GM21786 (cell line): ENCODE data around the gene UBE4B.
"Not testable (repeated sequence)": the region's sequence is repeated elsewhere in the genome, so short reads cannot be mapped to it uniquely, and the experiment has no call there.

Experiments used
- ATAC-seq: cut with Tn5 transposase; IDR thresholded peaks from one replicate; pipeline ENCODE4 v1.9.1; 2021; ENCODE audit not compliant: unreplicated experiment

UBE4B gene

DNA sequence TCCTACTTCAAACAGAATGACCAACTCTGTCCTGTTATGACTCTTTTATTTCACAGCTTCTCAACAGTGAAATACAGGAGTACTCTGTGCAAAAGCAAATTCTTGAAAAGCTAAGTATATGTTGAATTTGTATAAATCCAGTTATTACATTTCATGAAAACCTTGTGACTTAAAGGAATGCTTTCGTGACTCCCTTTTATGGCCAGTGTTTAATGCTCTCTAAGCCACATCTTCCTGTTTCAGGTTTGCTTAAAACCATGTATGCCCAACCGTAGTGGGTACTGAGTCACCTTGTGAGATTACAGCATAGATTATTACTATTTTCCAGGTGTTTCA is 137.4 kb downstream of the UBE4B start:
- no peak for ATAC-seq

GRCh38 chr1:10171105-10171767 is 138.5 kb downstream of the UBE4B start:
- no peak for ATAC-seq

DNA sequence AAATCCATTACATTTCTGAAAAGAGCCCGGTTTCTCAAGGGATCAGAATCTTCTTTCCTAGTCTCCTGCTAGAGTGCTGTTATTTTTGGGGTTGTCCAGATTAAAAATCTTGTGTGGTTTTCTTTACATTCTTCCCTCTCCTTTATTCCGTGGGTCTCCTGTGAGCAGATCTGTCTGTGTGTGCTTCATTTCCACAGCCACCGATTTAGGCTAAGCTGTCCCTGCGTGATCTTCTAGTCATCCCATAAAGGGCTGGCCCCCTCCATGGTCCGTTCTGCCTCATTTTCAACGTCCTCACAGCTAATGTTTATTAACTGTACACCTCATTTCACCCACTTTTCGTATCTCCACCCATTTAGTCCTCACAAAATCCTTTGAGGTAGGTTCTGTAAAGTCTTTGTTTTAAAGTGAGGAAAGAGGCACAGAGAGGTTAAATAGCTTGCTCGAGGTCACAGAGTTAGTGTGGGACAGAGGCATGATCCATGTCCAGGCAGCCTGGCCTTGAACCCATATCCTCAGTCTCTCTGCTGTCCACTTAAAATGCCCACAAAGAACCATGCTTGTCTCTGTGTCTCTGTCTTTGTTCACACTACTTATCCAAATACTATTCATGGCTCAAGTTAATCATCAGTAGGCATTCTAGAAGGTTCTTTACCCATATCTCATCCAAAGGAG is 139.4 kb downstream of the UBE4B start:
- no peak for ATAC-seq

- no peak for ATAC-seq
These were observed 140.8 kb downstream of the UBE4B start for GRCh38 chr1:10173582-10173981.

DNA sequence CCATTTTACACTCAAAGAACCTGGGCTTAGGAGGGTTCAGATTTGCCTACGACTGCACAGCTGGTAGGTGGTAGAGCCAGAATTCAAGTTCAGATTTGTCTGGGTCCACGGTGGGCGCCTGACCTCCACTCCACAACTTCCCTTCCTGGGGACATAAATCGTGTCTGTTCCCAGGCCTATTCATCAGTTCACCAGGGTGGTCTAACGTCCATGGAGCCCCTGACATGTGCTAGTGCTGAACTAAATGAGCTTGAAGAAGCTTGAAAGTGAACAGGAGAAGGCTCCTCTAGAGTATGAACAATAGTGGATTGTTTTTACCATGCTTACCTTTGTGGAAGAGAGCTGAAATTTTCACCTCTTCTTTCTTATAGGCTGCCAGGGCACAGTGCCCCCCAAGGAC is 145.1 kb downstream of the UBE4B start:
- ATAC-seq: no peak

DNA sequence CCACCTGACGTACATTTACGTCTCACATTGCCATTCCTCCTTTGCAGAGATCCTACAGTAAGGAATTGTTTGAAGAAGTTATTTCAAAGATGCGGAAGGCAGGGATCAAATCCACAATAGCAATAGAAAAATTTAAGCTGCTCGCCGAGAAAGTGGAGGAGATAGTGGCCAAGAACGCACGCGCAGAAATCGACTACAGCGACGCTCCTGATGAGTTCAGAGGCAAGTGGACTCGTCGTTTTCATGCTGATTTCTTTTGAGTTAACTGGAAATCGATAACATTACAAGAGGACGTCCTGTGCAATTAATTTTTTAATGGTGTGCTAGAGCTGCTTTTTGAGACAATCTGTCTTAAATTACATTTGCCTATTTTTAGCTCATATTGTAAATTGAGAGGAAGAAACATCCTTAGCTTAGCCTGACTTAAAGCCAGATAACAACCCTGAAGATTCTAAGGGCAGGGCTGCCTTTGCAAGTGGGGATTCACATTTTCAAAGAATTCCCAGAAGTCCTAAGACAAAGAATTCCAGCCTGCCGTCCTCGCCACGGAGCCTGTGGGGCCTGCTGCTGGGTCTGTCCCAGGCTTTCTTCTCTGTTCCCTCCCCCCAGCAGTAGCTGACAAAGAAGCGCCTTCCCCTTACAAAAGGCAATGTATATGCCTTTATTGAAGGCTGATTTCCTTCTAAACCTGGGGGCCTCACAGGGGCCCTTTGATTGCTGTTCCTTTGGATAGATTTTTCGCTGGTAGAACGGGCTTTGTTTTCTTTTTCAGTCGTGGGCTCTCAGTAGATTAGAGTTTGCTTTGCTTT is 146.0 kb downstream of the UBE4B start:
- ATAC-seq: no peak

- ATAC-seq: no peak
These were observed 146.8 kb downstream of the UBE4B start for GRCh38 chr1:10179406-10180091.

DNA sequence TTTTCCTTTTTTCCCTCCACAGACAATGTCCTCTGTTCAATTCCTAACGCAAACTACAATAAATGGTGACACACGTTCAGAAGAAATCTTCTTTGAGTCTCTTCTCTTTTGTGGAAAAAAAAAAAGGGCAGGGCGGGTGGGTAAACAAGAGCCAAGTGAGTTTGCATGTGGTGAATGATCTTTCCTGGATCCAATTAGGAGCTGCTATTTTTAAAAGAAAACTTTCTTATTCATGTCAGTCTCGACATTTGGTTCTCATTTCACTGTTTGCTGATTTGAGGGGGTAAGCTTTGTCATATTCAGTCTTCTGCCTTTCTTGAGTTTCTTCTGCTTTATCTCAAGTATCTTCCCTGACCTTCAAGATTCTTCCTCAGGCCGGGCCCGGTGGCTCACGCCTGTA is 148.4 kb downstream of the UBE4B start:
- ATAC-seq: no peak

- no peak for ATAC-seq
These were observed 153.0 kb downstream of the UBE4B start for GRCh38 chr1:10185759-10186158.

- ATAC-seq: no peak
These were observed 153.7 kb downstream of the UBE4B start for GRCh38 chr1:10186331-10187025.

DNA sequence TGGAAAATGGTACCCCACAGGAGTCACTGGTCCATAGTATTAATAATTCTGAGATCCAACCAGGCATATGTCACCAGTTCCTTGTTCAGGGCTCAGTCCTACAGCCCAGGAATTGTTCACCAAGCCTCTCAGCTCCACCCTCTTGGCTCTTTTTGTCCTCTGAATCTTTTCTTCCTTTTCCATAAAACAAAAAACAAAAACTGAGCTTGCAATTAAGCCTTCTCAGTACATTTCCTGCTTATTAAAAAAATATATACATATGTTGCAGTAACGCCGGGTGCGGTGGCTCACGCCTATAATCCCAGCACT is 154.2 kb downstream of the UBE4B start:
- ATAC-seq: no peak

DNA sequence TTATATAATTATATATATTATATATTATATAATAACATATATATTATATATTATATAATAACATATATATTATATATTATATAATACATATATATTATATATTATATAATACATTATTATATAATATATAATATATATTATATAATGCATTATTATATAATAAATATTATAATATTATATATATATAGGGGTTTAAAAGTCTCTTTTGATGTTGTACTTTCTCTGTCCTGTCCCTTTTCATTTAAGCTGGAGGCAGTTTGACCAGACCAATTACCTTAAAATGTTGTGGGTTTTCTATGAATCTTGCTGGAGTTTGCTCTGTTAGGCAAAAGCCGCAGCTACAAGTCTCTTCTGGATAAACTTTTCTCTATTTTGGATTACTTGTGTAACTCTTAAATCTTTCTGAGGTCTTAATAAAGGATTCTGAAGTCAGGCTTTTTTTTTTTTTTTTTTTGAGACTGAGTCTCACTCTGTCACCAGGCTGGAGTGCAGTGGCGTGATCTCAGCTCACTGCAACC is 155.4 kb downstream of the UBE4B start:
- no peak for ATAC-seq

- ATAC-seq: no peak
These were observed 156.9 kb downstream of the UBE4B start for GRCh38 chr1:10189659-10190058.

DNA sequence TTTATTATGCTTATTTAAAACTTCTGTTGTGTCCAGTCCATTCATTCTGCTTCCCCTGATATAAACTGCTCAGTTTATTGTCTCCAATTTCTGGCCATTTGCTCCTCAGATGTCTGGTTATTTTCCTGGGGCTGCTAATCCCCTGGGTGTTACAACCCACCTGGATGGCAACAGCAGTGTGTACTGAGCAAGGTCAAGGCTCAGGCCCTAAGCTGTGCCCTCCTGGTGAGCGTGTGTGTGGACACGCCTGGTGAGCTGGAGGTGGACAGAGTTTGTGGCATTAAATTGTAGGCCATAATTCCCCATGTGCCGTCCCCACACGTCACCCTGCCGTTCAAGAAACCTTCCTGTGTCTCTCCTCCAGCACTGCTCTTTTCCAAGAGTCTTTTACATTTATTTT is 159.5 kb downstream of the UBE4B start:
- no peak for ATAC-seq

DNA sequence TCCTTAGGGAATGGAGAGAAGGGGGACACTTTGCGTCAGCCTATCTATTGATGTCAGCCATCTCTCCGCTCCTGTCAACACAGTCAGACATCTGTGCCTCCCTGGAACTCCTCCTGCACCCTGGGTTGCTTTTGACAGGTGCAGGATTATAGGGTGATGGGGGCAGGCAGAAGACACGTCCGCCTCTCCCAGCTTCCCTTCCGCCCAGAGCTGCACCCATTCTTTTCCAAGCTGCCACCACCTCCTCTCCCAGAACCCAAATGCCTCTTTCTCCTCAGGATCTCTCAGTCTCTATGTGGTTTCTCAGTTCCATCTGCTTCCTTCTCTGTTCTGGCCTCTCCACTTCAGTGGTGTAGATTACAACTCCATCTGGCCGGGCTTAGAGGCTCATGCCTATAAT is 160.5 kb downstream of the UBE4B start:
- ATAC-seq: no peak

- no peak for ATAC-seq
These were observed 162.8 kb downstream of the UBE4B start for GRCh38 chr1:10195570-10195969.

GRCh38 chr1:10196976-10197375 is 164.2 kb downstream of the UBE4B start:
- ATAC-seq: no peak

GRCh38 chr1:10200620-10201019 is 167.9 kb downstream of the UBE4B start:
- ATAC-seq: no peak

GRCh38 chr1:10204003-10204642 is 171.4 kb downstream of the UBE4B start:
- ATAC-seq: no peak

DNA sequence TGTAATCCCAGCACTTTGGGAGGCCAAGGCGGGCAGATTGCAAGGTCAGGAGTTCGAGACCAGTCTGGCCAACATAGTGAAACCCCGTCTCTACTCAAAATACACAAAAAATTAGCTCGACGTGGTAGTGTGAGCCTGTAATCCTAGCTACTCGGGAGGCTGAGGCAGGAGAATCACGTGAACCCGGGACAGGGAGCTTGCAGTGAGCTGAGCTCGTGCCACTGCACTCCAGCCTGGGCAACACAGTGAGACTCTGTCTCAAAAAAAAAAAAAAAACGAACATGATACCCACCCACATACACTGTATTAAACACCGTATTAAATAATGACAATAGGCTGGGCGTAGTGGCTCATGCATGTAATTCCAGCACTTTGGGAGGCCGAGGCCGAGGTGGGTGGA is 172.4 kb downstream of the UBE4B start:
- ATAC-seq: not testable (repeated sequence)
